ENCODE data around the gene ARHGEF5.
"Not testable (repeated sequence)": the region's sequence is repeated elsewhere in the genome, so short reads cannot be mapped to it uniquely, and the experiment has no call there.

DNA sequence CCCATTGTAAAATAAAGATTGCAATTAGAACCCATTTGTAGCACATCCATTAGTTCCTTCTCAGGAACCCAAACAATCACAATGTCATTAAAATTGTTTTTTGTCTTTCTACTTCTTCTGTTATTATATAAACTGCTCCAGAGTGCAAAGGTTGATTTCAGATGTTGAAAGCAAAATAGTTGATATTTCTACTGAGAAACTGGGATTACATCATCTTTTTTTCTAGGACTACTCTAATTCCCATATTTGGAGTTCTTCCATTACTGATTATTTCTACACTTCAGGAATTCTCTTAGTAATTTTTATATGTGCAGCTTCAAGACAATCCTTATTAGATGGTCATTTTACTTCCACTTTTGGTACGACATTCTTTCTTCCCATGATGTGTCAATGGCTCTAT, 37.7 kb upstream of the ARHGEF5 start:
- not testable (repeated sequence) for TF ChIP-seq MTA3 (IDR thresholded peaks at IDR 0.05; ENCODE audit: borderline replicate concordance, low read length); CREM (IDR thresholded peaks at IDR 0.05; ENCODE audit: low read depth); POLR2AphosphoS5 (IDR thresholded peaks at IDR 0.05; ENCODE audit: low read length); POLR2A (IDR thresholded peaks at IDR 0.05; ENCODE audit: low read depth, low read length); HDAC2 (IDR thresholded peaks at IDR 0.05); RAD21 (IDR thresholded peaks at IDR 0.05; ENCODE audit: insufficient read depth, low read depth, low read length); ZNF217 (IDR thresholded peaks at IDR 0.05)
- TF ChIP-seq, protein P1, sequence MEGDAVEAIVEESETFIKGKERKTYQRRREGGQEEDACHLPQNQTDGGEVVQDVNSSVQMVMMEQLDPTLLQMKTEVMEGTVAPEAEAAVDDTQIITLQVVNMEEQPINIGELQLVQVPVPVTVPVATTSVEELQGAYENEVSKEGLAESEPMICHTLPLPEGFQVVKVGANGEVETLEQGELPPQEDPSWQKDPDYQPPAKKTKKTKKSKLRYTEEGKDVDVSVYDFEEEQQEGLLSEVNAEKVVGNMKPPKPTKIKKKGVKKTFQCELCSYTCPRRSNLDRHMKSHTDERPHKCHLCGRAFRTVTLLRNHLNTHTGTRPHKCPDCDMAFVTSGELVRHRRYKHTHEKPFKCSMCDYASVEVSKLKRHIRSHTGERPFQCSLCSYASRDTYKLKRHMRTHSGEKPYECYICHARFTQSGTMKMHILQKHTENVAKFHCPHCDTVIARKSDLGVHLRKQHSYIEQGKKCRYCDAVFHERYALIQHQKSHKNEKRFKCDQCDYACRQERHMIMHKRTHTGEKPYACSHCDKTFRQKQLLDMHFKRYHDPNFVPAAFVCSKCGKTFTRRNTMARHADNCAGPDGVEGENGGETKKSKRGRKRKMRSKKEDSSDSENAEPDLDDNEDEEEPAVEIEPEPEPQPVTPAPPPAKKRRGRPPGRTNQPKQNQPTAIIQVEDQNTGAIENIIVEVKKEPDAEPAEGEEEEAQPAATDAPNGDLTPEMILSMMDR (IDR thresholded peaks at IDR 0.05 in 2 of 3, conservative IDR thresholded peaks at IDR 0.05 in 1 of 3; ENCODE audit: control insufficient read depth in 2 of 3, extremely low read depth in 1 of 3, insufficient read depth in 1 of 3, low read depth in 3 of 3, low read length in 3 of 3): not testable (repeated sequence)
- TF ChIP-seq, protein P2, sequence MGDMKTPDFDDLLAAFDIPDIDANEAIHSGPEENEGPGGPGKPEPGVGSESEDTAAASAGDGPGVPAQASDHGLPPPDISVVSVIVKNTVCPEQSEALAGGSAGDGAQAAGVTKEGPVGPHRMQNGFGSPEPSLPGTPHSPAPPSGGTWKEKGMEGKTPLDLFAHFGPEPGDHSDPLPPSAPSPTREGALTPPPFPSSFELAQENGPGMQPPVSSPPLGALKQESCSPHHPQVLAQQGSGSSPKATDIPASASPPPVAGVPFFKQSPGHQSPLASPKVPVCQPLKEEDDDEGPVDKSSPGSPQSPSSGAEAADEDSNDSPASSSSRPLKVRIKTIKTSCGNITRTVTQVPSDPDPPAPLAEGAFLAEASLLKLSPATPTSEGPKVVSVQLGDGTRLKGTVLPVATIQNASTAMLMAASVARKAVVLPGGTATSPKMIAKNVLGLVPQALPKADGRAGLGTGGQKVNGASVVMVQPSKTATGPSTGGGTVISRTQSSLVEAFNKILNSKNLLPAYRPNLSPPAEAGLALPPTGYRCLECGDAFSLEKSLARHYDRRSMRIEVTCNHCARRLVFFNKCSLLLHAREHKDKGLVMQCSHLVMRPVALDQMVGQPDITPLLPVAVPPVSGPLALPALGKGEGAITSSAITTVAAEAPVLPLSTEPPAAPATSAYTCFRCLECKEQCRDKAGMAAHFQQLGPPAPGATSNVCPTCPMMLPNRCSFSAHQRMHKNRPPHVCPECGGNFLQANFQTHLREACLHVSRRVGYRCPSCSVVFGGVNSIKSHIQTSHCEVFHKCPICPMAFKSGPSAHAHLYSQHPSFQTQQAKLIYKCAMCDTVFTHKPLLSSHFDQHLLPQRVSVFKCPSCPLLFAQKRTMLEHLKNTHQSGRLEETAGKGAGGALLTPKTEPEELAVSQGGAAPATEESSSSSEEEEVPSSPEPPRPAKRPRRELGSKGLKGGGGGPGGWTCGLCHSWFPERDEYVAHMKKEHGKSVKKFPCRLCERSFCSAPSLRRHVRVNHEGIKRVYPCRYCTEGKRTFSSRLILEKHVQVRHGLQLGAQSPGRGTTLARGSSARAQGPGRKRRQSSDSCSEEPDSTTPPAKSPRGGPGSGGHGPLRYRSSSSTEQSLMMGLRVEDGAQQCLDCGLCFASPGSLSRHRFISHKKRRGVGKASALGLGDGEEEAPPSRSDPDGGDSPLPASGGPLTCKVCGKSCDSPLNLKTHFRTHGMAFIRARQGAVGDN (IDR thresholded peaks at IDR 0.05): not testable (repeated sequence)
- TF ChIP-seq, protein P3, sequence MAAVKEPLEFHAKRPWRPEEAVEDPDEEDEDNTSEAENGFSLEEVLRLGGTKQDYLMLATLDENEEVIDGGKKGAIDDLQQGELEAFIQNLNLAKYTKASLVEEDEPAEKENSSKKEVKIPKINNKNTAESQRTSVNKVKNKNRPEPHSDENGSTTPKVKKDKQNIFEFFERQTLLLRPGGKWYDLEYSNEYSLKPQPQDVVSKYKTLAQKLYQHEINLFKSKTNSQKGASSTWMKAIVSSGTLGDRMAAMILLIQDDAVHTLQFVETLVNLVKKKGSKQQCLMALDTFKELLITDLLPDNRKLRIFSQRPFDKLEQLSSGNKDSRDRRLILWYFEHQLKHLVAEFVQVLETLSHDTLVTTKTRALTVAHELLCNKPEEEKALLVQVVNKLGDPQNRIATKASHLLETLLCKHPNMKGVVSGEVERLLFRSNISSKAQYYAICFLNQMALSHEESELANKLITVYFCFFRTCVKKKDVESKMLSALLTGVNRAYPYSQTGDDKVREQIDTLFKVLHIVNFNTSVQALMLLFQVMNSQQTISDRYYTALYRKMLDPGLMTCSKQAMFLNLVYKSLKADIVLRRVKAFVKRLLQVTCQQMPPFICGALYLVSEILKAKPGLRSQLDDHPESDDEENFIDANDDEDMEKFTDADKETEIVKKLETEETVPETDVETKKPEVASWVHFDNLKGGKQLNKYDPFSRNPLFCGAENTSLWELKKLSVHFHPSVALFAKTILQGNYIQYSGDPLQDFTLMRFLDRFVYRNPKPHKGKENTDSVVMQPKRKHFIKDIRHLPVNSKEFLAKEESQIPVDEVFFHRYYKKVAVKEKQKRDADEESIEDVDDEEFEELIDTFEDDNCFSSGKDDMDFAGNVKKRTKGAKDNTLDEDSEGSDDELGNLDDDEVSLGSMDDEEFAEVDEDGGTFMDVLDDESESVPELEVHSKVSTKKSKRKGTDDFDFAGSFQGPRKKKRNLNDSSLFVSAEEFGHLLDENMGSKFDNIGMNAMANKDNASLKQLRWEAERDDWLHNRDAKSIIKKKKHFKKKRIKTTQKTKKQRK (IDR thresholded peaks at IDR 0.05; ENCODE audit: low read depth, low read length): not testable (repeated sequence)
- TF ChIP-seq, protein P4, sequence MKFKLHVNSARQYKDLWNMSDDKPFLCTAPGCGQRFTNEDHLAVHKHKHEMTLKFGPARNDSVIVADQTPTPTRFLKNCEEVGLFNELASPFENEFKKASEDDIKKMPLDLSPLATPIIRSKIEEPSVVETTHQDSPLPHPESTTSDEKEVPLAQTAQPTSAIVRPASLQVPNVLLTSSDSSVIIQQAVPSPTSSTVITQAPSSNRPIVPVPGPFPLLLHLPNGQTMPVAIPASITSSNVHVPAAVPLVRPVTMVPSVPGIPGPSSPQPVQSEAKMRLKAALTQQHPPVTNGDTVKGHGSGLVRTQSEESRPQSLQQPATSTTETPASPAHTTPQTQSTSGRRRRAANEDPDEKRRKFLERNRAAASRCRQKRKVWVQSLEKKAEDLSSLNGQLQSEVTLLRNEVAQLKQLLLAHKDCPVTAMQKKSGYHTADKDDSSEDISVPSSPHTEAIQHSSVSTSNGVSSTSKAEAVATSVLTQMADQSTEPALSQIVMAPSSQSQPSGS (IDR thresholded peaks at IDR 0.05; ENCODE audit: low read length): not testable (repeated sequence)

Measured in GM12878 (cell line).